OCI-LY3 (cell line): ENCODE data around the gene EXOSC7.

Source experiments
- CTCF ChIP-seq: fragments of 200-600, 300-600 bp; sonication (generic); IDR thresholded peaks from 2 replicates; pipeline ENCODE4 v1.5.1; 2014; ENCODE audit warnings: antibody characterized with exemption, low read length, low read depth
- EZH2phosphoT487 ChIP-seq: fragments of 200-600 bp; shearing (Covaris generic); IDR thresholded peaks from 2 replicates; pipeline ENCODE4 v1.6.1; 2018; ENCODE audit warnings: antibody characterized with exemption, mixed run types, low read depth

GRCh38 chr3:45009868-45010267, 33.8 kb downstream of the EXOSC7 start:
- TF ChIP-seq CTCF (no peak), EZH2phosphoT487 (no peak)
